Measurements from ENCODE around the gene RYR1.

Gene RYR1

GRCh38 chr19:38526430-38526829 is 92.9 kb downstream of the RYR1 start:
- Histone ChIP-seq H3K9ac (ENCODE audit: low read depth, low read length) (no peak overlapping the region), H3K36me3 (ENCODE audit: control insufficient read depth, insufficient read depth, low read length) (peaks cover 12% of the 10 kb centered on the region), H3K4me1 (ENCODE audit: control insufficient read depth, insufficient read depth, low read length) (no peaks in the 10 kb centered on the region), H3K27me3 (ENCODE audit: control insufficient read depth, insufficient read depth, low read length) (no peaks in the 10 kb centered on the region), H3K4me3 (ENCODE audit: low read depth, low read length) (no peak overlapping the region), H3K9me3 (ENCODE audit: control insufficient read depth, insufficient read depth, low read length) (no peaks in the 10 kb centered on the region)

GRCh38 chr19:38527466-38528136 is 94.1 kb downstream of the RYR1 start:
- Histone ChIP-seq H3K9ac (ENCODE audit: low read depth, low read length) (no peak overlapping the region), H3K27me3 (ENCODE audit: control insufficient read depth, insufficient read depth, low read length) (no peaks in the 10 kb centered on the region), H3K36me3 (ENCODE audit: control insufficient read depth, insufficient read depth, low read length) (peaks cover 12% of the 10 kb centered on the region), H3K4me1 (ENCODE audit: control insufficient read depth, insufficient read depth, low read length) (no peaks in the 10 kb centered on the region), H3K9me3 (ENCODE audit: control insufficient read depth, insufficient read depth, low read length) (no peaks in the 10 kb centered on the region), H3K4me3 (ENCODE audit: low read depth, low read length) (no peak overlapping the region)

GRCh38 chr19:38528213-38528755 is 94.8 kb downstream of the RYR1 start:
- Histone ChIP-seq H3K4me3 (ENCODE audit: low read depth, low read length) (no peak overlapping the region), H3K9ac (ENCODE audit: low read depth, low read length) (no peak overlapping the region), H3K9me3 (ENCODE audit: control insufficient read depth, insufficient read depth, low read length) (no peaks in the 10 kb centered on the region), H3K4me1 (ENCODE audit: control insufficient read depth, insufficient read depth, low read length) (no peaks in the 10 kb centered on the region), H3K36me3 (ENCODE audit: control insufficient read depth, insufficient read depth, low read length) (peaks cover 7% of the 10 kb centered on the region), H3K27me3 (ENCODE audit: control insufficient read depth, insufficient read depth, low read length) (no peaks in the 10 kb centered on the region)

- Histone ChIP-seq H3K9me3 (ENCODE audit: control insufficient read depth, insufficient read depth, low read length) (no peaks in the 10 kb centered on the region), H3K9ac (ENCODE audit: low read depth, low read length) (no peak overlapping the region), H3K27me3 (ENCODE audit: control insufficient read depth, insufficient read depth, low read length) (no peaks in the 10 kb centered on the region), H3K4me3 (ENCODE audit: low read depth, low read length) (no peak overlapping the region), H3K36me3 (ENCODE audit: control insufficient read depth, insufficient read depth, low read length) (peaks cover 7% of the 10 kb centered on the region), H3K4me1 (ENCODE audit: control insufficient read depth, insufficient read depth, low read length) (no peaks in the 10 kb centered on the region)
Measured at GRCh38 chr19:38528931-38529330, 95.4 kb downstream of the RYR1 start.

- peaks cover 8% of the 10 kb centered on the region for H3K9me3 ChIP-seq (ENCODE audit: control insufficient read depth, insufficient read depth, low read length)
- H3K27me3 ChIP-seq (ENCODE audit: control insufficient read depth, insufficient read depth, low read length): no peaks in the 10 kb centered on the region
- H3K4me3 ChIP-seq (ENCODE audit: low read depth, low read length): no peak overlapping the region
- H3K36me3 ChIP-seq (ENCODE audit: control insufficient read depth, insufficient read depth, low read length): peaks cover 17% of the 10 kb centered on the region
- H3K4me1 ChIP-seq (ENCODE audit: control insufficient read depth, insufficient read depth, low read length): no peaks in the 10 kb centered on the region
- no peak overlapping the region for H3K9ac ChIP-seq (ENCODE audit: low read depth, low read length)
Measured at GRCh38 chr19:38531515-38531914, 98.0 kb downstream of the RYR1 start.

GRCh38 chr19:38532939-38533338 is 99.4 kb downstream of the RYR1 start:
- H3K36me3 ChIP-seq (ENCODE audit: control insufficient read depth, insufficient read depth, low read length): peaks cover 21% of the 10 kb centered on the region
- no peaks in the 10 kb centered on the region for H3K27me3 ChIP-seq (ENCODE audit: control insufficient read depth, insufficient read depth, low read length)
- H3K4me1 ChIP-seq (ENCODE audit: control insufficient read depth, insufficient read depth, low read length): no peaks in the 10 kb centered on the region
- no peak overlapping the region for H3K9ac ChIP-seq (ENCODE audit: low read depth, low read length)
- peaks cover 8% of the 10 kb centered on the region for H3K9me3 ChIP-seq (ENCODE audit: control insufficient read depth, insufficient read depth, low read length)
- H3K4me3 ChIP-seq (ENCODE audit: low read depth, low read length): no peak overlapping the region

- H3K36me3 ChIP-seq (ENCODE audit: control insufficient read depth, insufficient read depth, low read length): peaks cover 19% of the 10 kb centered on the region
- H3K4me1 ChIP-seq (ENCODE audit: control insufficient read depth, insufficient read depth, low read length): no peaks in the 10 kb centered on the region
- H3K4me3 ChIP-seq (ENCODE audit: low read depth, low read length): no peak overlapping the region
- H3K27me3 ChIP-seq (ENCODE audit: control insufficient read depth, insufficient read depth, low read length): no peaks in the 10 kb centered on the region
- H3K9me3 ChIP-seq (ENCODE audit: control insufficient read depth, insufficient read depth, low read length): peaks cover 8% of the 10 kb centered on the region
- no peak overlapping the region for H3K9ac ChIP-seq (ENCODE audit: low read depth, low read length)
Measured at GRCh38 chr19:38534574-38534973, 101.1 kb downstream of the RYR1 start.

GRCh38 chr19:38535212-38535611 is 101.7 kb downstream of the RYR1 start:
- H3K4me1 ChIP-seq (ENCODE audit: control insufficient read depth, insufficient read depth, low read length): no peaks in the 10 kb centered on the region
- no peaks in the 10 kb centered on the region for H3K27me3 ChIP-seq (ENCODE audit: control insufficient read depth, insufficient read depth, low read length)
- H3K9me3 ChIP-seq (ENCODE audit: control insufficient read depth, insufficient read depth, low read length): peaks cover 8% of the 10 kb centered on the region
- H3K9ac ChIP-seq (ENCODE audit: low read depth, low read length): no peak overlapping the region
- H3K36me3 ChIP-seq (ENCODE audit: control insufficient read depth, insufficient read depth, low read length): peaks cover 19% of the 10 kb centered on the region
- no peak overlapping the region for H3K4me3 ChIP-seq (ENCODE audit: low read depth, low read length)

GRCh38 chr19:38537071-38537936 is 103.8 kb downstream of the RYR1 start:
- H3K9ac ChIP-seq (ENCODE audit: low read depth, low read length): no peak overlapping the region
- peaks cover 19% of the 10 kb centered on the region for H3K36me3 ChIP-seq (ENCODE audit: control insufficient read depth, insufficient read depth, low read length)
- H3K9me3 ChIP-seq (ENCODE audit: control insufficient read depth, insufficient read depth, low read length): peaks cover 8% of the 10 kb centered on the region
- no peaks in the 10 kb centered on the region for H3K4me1 ChIP-seq (ENCODE audit: control insufficient read depth, insufficient read depth, low read length)
- no peak overlapping the region for H3K4me3 ChIP-seq (ENCODE audit: low read depth, low read length)
- H3K27me3 ChIP-seq (ENCODE audit: control insufficient read depth, insufficient read depth, low read length): no peaks in the 10 kb centered on the region

- Histone ChIP-seq H3K9ac (ENCODE audit: low read depth, low read length) (no peak overlapping the region), H3K4me1 (ENCODE audit: control insufficient read depth, insufficient read depth, low read length) (no peaks in the 10 kb centered on the region), H3K27me3 (ENCODE audit: control insufficient read depth, insufficient read depth, low read length) (no peaks in the 10 kb centered on the region), H3K9me3 (ENCODE audit: control insufficient read depth, insufficient read depth, low read length) (peaks cover 8% of the 10 kb centered on the region), H3K36me3 (ENCODE audit: control insufficient read depth, insufficient read depth, low read length) (peaks cover 19% of the 10 kb centered on the region), H3K4me3 (ENCODE audit: low read depth, low read length) (no peak overlapping the region)
Measured at GRCh38 chr19:38538386-38538785, 104.9 kb downstream of the RYR1 start.

GRCh38 chr19:38538793-38539528 is 105.5 kb downstream of the RYR1 start:
- H3K9me3 ChIP-seq (ENCODE audit: control insufficient read depth, insufficient read depth, low read length): peaks cover 8% of the 10 kb centered on the region
- H3K4me1 ChIP-seq (ENCODE audit: control insufficient read depth, insufficient read depth, low read length): no peaks in the 10 kb centered on the region
- H3K27me3 ChIP-seq (ENCODE audit: control insufficient read depth, insufficient read depth, low read length): no peaks in the 10 kb centered on the region
- H3K4me3 ChIP-seq (ENCODE audit: low read depth, low read length): no peak overlapping the region
- H3K9ac ChIP-seq (ENCODE audit: low read depth, low read length): no peak overlapping the region
- peaks cover 19% of the 10 kb centered on the region for H3K36me3 ChIP-seq (ENCODE audit: control insufficient read depth, insufficient read depth, low read length)
